Fibroblast of gingiva (primary cell): ENCODE data around the gene NOX5.

Experiments
- DNase-seq: peaks from one replicate; pipeline ENCODE4 v3.0.0-alpha.2; 2011; ENCODE audit warnings: low read depth

NOX5 gene

GRCh38 chr15:69100821-69101220 is 86.3 kb downstream of the NOX5 start:
- DNase-seq: no peak

- no peak for DNase-seq
Observed at GRCh38 chr15:69104050-69104750, 89.7 kb downstream of the NOX5 start.

- DNase-seq: no peak
Observed at GRCh38 chr15:69105451-69105985, 91.0 kb downstream of the NOX5 start.

- no peak for DNase-seq
Observed at GRCh38 chr15:69107025-69107620, 92.6 kb downstream of the NOX5 start.
